Retinal pigment epithelial cell (primary cell): ENCODE measurements around the gene FILIP1.

ENCODE experiments used
- DNase-seq: peaks from one replicate; pipeline ENCODE4 v3.0.0-alpha.2; 2010; ENCODE audit warnings: low read depth
- H3K4me3 ChIP-seq: 2 replicates; pipeline ENCODE4 v1.5.1; 2011; ENCODE audit warnings: mild to moderate bottlenecking, low read length, control low read depth, moderate library complexity
- TF ChIP-seq, protein P1 (sequence below): conservative IDR thresholded peaks from 2 replicates; pipeline ENCODE4 v1.5.1; 2011; ENCODE audit warnings: low read depth, low read length, control low read depth, inconsistent platforms

Gene FILIP1

DNA sequence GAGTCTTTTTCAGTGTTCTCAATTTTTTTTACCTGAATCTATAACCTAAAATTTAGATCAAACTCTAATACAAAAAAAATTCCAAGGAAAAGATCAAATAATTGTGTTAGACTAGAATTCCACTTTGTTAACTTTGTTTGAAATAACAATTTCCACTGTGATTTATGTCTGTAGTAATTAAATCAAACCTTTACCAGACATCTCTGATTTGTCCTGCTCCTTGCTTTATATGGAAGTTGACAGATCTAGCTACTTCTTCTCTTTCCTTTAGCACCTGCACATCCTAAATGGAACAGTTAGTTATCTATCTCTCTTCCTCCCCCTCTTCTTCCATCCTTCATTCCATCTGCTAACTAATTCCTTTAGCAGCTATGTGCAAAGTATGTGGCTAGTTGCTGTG lies 109.5 kb downstream of the FILIP1 start:
- no peak overlapping the region for H3K4me3 ChIP-seq
- TF ChIP-seq, protein P1, sequence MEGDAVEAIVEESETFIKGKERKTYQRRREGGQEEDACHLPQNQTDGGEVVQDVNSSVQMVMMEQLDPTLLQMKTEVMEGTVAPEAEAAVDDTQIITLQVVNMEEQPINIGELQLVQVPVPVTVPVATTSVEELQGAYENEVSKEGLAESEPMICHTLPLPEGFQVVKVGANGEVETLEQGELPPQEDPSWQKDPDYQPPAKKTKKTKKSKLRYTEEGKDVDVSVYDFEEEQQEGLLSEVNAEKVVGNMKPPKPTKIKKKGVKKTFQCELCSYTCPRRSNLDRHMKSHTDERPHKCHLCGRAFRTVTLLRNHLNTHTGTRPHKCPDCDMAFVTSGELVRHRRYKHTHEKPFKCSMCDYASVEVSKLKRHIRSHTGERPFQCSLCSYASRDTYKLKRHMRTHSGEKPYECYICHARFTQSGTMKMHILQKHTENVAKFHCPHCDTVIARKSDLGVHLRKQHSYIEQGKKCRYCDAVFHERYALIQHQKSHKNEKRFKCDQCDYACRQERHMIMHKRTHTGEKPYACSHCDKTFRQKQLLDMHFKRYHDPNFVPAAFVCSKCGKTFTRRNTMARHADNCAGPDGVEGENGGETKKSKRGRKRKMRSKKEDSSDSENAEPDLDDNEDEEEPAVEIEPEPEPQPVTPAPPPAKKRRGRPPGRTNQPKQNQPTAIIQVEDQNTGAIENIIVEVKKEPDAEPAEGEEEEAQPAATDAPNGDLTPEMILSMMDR: no peak

DNA sequence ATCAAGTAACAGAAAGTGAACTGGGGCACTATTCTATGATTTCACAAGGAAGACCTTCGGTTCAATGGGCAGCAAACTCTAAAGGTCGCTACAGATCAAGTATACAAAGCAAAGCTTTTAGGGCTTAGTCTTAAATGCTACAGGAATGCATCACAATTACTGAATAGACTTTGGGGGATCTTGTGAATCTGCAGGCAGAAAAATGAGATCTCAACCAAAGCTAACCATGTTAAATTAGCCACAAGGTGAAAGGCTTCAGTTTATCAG lies 111.0 kb downstream of the FILIP1 start:
- H3K4me3 ChIP-seq: no peak overlapping the region
- DNase-seq: no peak
- TF ChIP-seq, protein P1: no peak

More for the DNA sequence above, 109.5 kb downstream of the FILIP1 start:
- DNase-seq: no peak

DNA sequence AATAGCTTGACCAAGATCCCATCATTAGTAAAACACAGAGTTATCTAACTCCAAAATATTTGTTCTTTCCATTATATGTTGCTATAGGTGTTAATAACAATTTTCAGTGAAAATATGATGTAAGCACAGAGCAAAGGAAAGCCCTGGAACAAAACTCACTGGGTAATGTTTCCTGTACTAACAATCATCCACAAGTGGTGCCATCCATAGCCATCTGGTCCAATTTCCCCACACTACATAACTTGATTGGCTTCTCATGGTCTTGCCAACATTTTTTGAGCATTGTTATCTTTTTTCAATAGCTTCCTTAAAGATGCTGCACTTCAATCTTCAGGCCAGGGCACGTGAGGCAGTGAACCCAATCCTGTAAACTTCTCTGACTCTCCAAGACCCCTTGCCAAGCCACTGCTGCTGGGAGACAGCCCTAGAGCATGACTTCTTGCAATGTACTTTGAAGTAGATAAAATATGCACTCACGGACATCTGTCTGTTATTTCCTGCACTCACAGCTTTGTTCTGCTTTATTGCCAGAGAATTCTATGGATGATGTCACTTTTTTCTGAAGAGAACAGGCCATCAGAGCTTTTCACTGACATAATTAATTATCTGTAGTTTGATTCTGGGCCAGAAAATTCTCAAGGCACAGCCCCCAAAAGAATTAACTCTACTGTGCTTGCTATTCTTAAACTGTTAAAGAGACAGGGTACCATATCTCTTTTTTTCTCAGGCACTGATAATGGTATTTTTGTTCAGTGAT lies 111.5 kb downstream of the FILIP1 start:
- H3K4me3 ChIP-seq: no peak overlapping the region
- TF ChIP-seq, protein P1: no peak
- DNase-seq: no peak

DNA sequence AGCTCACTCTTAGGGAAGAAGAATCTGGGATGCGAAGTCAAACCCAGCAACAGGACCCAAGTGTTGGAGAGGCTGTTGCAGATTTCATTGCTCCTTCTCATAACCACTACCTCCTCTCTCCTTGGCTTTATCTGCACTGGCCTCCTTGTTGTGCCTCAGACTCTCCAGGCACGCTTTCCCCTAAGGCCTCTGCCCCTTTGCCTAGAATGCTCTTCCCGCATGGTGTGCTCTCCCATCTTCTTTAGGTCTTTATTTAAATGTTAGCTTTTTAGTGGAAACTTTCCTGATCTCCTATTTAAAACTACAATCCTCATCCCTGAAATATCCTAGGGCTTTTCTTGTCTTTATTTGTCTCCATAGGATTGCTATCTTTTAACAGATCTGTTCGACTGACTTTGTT lies 114.1 kb downstream of the FILIP1 start:
- H3K4me3 ChIP-seq: no peak overlapping the region
- TF ChIP-seq, protein P1: no peak
- no peak for DNase-seq

DNA sequence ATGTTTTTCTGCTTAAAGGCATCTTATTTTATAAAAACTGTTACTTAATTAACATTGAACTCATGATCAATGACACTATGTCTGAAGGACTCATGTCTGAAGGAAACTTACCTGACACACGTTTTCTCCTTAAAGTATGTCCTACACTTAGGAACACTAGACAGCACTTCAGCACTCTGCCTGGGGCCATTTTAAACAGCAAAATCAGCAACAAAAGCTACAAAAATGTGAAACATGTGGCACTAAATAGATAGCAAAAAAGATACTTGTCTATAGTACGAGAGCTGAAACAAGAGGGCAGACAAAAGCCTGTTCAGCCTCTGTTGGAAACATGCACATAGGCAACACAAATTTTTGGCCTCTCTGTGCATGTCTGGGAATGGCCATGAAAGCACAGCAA lies 115.5 kb downstream of the FILIP1 start:
- DNase-seq: no peak
- TF ChIP-seq, protein P1: no peak
- no peak overlapping the region for H3K4me3 ChIP-seq

DNA sequence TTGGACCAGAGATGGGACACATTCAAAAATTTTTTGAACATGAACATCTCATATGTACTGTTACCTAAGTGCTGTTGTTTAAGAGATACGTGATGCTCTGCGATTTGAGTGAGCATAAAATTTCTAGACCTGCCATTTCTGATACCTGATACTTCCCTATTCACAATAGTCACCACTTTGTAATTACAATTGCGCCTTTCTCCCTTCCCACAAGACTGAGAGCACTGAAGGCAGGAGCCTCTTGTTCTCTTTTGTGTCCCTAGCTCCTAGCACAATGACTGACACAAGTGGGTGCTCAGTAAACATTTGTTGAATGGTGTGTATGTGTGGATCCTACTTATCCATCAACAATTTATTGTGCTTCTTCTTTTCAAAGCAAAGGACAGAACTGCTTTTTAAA lies 116.2 kb downstream of the FILIP1 start:
- DNase-seq: no peak
- H3K4me3 ChIP-seq: no peak overlapping the region
- TF ChIP-seq, protein P1: no peak

- TF ChIP-seq, protein P1: no peak
- no peak for DNase-seq
Measured at GRCh38 chr6:75376347-75377024, 117.1 kb downstream of the FILIP1 start.

More at GRCh38 chr6:75376347-75377024, 117.1 kb downstream of the FILIP1 start:
- H3K4me3 ChIP-seq: no peak overlapping the region
